ENCODE data around the gene ZDHHC24.

The ZDHHC24 gene

GRCh38 chr11:66488957-66489356 is 56.9 kb downstream of the ZDHHC24 start:
- ATAC-seq = no peak
- no peak for TF ChIP-seq ARNTL (CRISPR knock-in tag; IDR thresholded peaks at IDR 0.05; ENCODE audit: borderline replicate concordance, low read depth)
- TF ChIP-seq CSRNP3 (CRISPR knock-in tag; IDR thresholded peaks at IDR 0.05) = no peak
- TF ChIP-seq TOX (CRISPR knock-in tag; IDR thresholded peaks at IDR 0.05; ENCODE audit: borderline replicate concordance) = no peak
- TF ChIP-seq ZNF8 (CRISPR knock-in tag; IDR thresholded peaks at IDR 0.05) = no peak
- TF ChIP-seq RARB (CRISPR knock-in tag; IDR thresholded peaks at IDR 0.05) = no peak
- TF ChIP-seq CREB5 (CRISPR knock-in tag; IDR thresholded peaks at IDR 0.05; ENCODE audit: low read depth) = no peak
- no peak for TF ChIP-seq TCF4 (CRISPR knock-in tag; IDR thresholded peaks at IDR 0.05; ENCODE audit: borderline replicate concordance)
- TF ChIP-seq ZFP30 (CRISPR knock-in tag; IDR thresholded peaks at IDR 0.05) = no peak
- TF ChIP-seq ISL1 (CRISPR knock-in tag; IDR thresholded peaks at IDR 0.05) = no peak
- no peak for TF ChIP-seq GLIS3 (CRISPR knock-in tag; IDR thresholded peaks at IDR 0.05)
- TF ChIP-seq ZNF565 (CRISPR knock-in tag; conservative IDR thresholded peaks at IDR 0.05; ENCODE audit: low read depth) = no peak
- no peak for TF ChIP-seq ZNF70 (CRISPR knock-in tag; IDR thresholded peaks at IDR 0.05)

- no peak for ATAC-seq
- TF ChIP-seq TSHZ2 (CRISPR knock-in tag; IDR thresholded peaks at IDR 0.05) = no peak
- TF ChIP-seq ARNTL (CRISPR knock-in tag; IDR thresholded peaks at IDR 0.05; ENCODE audit: borderline replicate concordance, low read depth) = no peak
Observed at GRCh38 chr11:66484806-66485380, 61.0 kb downstream of the ZDHHC24 start.

GRCh38 chr11:66480117-66480938 is 65.5 kb downstream of the ZDHHC24 start, which contains the start of gene DPP3:
Gene DPP3, plus strand, starts transcription at chr11:66480434. Its CDS starts 1,767 bp downstream, at chr11:66482201.
- 0 out of 2 replicates have a peak, but pooled peaks have one; percentile 38 for TF ChIP-seq GLIS3 (CRISPR knock-in tag; IDR thresholded peaks at IDR 0.05)
- peak; percentile 88; the same call in 1 of the 2 replicates for TF ChIP-seq POU6F1 (CRISPR knock-in tag; IDR thresholded peaks at IDR 0.05; ENCODE audit: borderline replicate concordance, low read depth)
- TF ChIP-seq ESRRG (CRISPR knock-in tag; IDR thresholded peaks at IDR 0.05) = no peak
- no peak for TF ChIP-seq BACH2 (CRISPR knock-in tag; IDR thresholded peaks at IDR 0.05; ENCODE audit: borderline replicate concordance)
- TF ChIP-seq ZFP3 (CRISPR knock-in tag; IDR thresholded peaks at IDR 0.05) = 0 out of 2 replicates have a peak, but pooled peaks have one; percentile 26
- peak; percentile 36; the same call in 1 of the 2 replicates for TF ChIP-seq ARNTL (CRISPR knock-in tag; IDR thresholded peaks at IDR 0.05; ENCODE audit: borderline replicate concordance, low read depth)
- TF ChIP-seq ISL1 (CRISPR knock-in tag; IDR thresholded peaks at IDR 0.05) = no peak
- TF ChIP-seq PATZ1 (CRISPR knock-in tag; IDR thresholded peaks at IDR 0.05; ENCODE audit: borderline replicate concordance) = peak; percentile 59; the same call in 1 of the 2 replicates
- no peak for TF ChIP-seq ZFP30 (CRISPR knock-in tag; IDR thresholded peaks at IDR 0.05)
- peak; percentile 95 for ATAC-seq

All from SK-N-SH treated with all-trans-retinoic acid at 6 μM for 48 hours (cell line).